Limb (tissue), 2 donors: Measurements from ENCODE around the gene MPPED1.

Experiments
- DNase-seq, 2 donors: peaks; one replicate each; pipeline ENCODE4 v3.0.0-alpha.2; 2016; ENCODE audit errors: extremely low spot score in 2 of 2

Gene MPPED1

GRCh38 chr22:43474161-43475101, 62.6 kb downstream of the MPPED1 start:
- no peak for DNase-seq

DNA sequence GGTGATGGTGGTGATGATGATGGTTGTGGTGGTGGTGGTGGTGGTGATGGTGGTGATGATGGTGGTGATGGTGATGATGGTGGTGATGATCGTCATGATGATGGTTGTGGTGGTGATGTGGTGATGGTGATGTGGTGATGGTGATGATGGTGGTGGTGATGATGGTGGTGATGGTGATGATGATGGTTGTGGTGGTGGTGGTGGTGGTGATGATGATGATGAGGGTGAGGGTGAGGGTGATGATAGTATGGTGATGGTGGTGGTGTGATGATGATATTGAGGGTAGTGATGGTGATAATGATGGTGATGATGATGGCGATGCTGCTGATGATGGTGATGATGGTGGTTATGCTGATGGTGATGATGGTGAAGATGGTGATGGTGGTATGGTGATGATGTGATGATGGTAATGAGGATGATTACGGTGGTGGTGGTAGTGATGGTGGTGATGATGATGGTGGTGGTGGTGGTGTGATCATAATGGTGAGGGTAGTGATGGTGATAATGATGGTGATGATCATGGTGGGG, 63.8 kb downstream of the MPPED1 start:
- no peak for DNase-seq

DNA sequence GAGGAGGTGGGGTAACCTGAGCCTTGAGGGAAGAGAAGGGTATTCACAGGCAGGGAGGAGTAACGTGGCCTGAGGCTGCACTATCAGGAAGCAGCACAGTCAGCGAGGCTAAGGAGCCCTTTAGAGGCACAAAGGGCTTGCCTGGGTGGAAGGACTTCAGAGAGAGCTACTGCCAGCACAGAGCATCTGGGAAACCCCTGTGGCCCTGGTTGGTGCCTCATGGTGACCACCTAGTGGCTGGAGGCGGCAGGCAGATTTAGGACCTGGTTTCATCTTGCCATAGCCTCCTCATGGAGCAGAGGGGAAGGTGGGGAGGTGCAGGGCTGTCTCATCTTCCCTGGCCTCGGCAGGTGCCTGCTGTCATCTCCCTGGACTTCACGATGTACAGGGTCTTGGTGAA, 64.5 kb downstream of the MPPED1 start:
- no peak for DNase-seq

DNA sequence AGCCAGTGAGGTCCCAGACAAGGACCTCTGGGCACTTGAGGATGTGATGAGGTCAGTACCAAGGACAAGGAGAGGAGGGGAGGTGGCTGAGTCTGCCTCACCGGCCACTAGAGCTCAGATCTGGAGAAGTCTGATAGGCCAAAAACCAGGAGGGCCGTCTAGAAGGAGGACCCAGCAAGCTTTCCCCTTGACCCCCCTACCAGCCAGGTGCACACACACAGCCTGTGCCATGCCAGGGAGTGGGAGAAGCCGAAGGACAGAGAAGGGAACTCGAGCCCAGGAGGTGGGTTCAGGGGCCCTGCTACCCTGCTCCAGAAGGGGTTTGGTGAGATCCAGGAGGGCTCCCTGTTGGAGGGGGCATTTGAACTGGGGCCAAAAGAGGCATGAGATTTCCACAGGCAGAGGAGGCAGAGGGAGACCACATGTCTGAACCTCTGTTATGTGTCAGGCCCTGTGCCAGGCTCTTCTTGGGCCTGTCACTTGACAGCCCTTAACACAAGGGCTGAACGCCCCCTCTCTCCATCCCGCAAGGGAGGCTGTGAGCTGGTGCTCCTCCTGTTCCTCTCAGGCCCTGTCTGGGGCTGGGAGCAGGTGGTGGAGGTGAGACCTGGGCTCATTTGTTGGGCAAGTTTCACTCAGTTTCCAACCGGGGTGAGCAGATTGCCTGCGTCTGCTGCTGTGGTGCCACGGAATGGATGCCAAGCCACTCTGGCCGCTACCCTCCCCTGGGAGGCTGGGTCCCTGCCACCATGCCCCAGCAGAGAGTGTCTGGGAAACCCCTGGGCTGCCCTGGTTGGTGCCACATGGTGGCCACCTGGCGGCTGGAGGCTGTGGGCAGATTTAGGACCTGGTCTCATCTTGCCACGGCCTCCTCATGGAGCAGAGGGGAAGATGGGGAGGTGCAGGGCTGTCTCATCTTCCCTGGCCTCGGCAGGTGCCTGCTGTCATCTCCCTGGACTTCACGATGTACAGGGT, 65.2 kb downstream of the MPPED1 start:
- no peak for DNase-seq

DNA sequence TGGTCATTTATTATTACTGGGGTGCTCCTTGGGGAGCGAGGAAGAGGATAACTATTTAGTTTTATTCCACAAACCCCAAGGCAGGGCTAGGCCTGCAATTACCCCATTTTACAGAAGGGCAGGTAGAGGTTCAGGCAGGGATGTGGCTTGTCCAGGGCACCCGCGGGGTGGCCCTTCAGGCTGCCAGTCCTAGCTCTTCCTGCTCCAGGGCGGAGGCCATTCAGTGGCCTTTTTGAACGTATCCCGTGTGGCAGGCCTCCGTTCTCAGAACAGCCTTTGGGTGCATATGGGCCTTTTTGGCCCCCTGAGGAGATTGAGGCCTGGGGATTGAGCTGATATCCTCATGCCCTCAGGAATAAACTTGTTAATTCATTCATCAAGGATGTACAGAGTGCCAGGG, 66.2 kb downstream of the MPPED1 start:
- no peak for DNase-seq

DNA sequence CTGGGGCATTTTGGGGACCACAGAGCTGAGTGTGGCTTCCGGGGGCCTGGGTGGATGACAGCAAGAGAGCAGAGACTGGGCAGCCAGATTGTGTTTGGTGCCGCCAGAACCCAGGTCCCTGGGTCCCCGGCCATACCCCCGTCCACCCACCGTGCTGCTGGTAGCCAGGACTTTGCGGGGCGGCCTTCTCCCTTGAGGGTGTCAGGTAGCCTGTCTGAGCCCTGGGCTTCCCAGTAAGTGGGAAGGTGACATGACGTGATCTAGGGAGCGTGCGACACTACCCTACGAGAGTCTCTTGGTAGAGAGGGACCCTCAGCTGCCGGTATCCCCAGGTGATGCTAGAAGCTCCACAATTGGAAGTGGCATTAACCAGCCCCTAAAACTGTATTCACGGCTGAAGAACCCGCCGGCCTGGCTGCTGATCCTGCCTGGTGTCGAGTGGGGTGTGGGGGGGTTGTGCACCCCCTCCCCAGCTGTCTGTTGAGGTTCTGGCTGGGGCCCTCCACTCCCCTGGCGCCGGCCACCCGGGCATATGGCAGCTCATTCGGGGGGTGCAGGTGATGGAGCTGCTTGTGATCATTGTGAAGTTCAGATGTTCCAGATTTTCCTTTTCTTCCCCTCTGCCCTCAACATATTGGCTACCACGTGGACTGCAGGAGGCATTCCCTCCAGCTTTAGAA, 66.9 kb downstream of the MPPED1 start:
- no peak for DNase-seq

- DNase-seq = no peak
Observed at GRCh38 chr22:43479301-43479950, 67.6 kb downstream of the MPPED1 start.

DNA sequence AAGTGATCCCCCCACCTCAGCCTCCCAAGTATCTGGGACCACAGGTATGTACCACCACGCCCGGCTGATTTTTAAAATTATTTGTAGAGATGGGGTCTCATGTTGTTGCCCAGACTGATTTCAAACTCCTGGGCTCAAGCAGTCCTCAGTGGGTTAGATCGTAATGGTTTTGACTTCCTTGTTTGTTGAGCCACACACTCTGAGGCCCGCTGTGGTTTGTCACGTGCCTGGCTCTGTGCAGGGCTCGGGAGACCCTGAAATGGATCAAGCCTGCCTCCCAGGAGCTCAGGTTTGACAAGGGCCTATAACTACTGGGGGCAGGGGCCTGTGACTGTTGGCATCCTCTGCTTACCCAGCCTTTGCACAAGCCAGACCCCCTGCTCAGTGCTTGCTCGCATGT, 68.1 kb downstream of the MPPED1 start:
- no peak for DNase-seq

DNA sequence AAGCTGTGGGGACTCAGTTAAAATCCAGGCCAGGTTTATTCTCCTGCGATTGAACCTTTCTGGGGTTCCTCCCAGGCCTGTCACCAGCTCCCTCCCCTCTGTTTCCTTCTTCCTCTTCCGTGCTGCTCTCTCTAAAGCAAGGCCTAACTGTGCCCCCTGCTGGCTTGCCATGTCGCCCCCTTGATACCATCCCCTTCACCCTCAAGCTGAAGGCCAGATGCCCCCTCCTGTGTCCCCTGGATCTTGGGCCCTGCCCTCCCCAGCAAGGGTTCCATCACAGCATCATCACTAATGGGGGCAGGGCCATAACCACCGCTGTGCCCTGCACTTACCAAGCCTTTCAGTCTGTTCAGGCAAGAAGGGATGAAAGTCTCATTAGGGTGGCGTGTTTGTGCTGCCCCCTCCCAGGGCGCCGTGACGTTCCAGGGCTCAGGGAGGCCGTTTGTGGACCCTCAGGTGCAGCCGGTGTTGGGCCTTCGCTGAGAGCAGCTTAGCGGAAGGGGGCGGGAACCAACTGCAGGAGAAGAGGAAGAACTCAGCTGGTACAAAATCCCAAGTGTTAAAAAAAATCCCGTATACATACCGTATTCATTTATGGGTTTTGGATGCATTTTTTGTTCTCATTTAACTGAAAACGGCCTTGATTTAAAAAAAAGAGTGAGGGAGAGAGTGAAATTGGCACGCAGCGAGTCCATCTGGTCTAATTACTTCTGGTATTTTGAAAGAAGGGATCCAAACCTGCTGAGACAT, 69.9 kb downstream of the MPPED1 start:
- DNase-seq = peak in 1 of 2 donors; percentile 34

DNA sequence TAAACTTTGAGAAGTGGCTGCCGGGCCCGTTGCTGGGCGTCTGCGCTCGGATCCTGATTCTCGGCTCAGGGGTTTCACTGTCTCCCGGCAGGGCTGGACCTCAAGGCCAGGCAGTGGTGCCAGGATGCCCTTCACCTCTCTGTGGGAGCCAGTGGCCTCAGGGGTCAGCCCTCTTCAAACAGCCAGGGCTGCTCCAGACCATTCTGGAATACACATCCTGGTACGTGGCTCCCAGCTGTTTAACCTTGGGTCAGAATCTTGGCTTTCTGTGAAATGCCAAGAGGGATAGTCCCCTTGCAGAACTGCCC, 70.5 kb downstream of the MPPED1 start:
- no peak for DNase-seq

- no peak for DNase-seq
Observed at GRCh38 chr22:43483266-43483665, 71.5 kb downstream of the MPPED1 start.

DNA sequence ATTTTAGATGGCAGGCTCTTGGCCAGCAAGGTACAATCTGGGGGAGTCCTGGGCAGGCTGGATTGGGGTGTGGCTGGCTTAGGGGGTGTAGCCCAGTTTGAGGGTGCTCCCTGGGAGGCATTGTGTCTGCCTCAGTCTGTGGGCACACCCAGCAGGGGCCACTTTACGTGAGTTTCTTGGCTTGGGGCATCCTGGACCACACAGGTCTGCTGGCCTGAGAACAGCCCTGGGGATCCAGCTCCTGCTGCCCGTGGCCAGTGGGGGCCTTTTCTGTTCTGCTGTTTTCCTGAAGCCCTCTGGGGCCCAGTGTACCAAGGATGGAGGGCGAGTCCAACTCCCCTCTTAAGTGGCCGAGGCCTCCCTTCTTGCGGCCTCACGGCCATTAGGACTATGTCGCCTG, 71.9 kb downstream of the MPPED1 start:
- no peak for DNase-seq

DNA sequence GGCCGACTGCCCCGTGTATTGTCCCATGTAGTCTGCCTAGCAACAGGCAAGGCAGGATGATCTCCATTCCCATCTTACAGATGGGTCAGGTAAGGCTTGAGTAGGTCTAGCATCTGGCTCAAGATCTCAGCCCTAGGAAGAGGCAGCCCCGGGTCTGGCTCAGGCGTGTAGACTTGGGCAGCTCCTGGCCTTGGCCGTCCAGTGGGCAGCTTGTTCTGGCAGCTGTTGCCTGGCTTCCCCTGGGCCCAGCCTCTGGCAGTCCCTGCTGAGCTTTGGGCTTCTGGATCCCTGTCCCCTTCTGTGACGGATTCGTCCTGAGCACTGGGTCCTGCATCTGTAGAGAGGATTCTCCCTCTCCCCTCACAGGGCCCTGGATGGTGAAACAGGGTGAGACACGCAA, 72.4 kb downstream of the MPPED1 start:
- no peak for DNase-seq

DNA sequence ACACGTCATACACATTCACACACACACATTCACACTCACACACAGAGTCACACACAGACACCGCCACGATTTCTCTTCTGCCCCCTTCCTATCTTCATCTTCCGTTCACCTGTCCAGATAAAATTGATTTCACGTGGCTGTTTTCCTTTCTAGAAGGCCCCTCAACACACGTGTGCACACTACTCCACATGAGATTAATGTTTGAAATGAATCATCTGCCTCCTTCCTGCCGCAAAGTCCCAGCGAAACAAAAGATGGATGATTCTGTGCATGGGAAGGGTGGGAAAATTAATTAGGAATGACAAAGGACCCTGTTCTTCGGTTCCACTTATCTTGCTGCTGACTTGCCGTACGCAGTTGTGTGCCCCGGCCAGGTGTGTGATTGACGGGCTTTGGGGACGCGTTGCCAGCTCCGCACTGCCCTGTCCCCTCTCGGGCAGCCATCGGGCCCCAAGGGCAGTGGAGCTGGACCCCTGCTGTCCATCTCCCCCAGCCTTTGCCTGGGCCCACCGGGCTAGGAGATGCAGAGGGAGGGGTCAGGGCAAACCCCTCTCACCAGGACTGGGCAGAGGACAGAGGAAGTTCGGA, 73.8 kb downstream of the MPPED1 start:
- no peak for DNase-seq

DNA sequence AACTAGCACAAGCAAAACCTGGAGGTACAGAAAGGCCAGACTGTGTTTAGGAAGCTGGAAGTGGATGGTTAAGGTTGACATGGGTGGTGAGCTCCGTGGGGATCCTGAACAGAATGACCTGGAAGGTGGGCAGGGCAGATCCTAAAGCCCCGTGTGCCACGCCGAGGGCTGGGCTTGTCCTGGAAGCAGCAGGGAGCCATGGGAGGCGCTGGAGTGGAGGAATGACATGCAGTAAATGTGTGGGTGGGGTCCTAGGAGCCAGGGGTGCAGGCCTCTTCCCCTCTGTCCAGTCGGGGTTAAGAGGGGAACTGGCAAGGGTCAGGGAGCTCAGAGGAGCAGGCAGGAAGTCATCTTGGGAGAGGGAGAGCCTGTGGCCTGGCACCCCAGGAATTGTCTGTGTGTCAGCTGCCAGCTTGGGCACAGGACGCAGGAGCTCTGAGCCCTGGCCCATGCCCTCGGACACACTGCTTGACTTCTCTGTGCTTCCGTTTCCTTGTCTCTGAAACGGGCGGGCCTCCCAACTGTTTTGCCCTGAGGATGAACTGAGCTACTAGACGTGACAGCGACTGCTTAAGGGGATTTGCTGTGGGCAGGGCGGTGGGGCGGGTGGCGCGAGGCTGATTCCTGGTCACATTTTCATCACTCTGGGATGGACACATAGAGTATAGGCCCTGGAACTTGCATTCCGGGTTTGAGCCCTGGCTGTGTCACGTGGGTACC, 75.7 kb downstream of the MPPED1 start:
- DNase-seq = no peak

GRCh38 chr22:43488031-43488866, 76.4 kb downstream of the MPPED1 start:
- peak in 1 of 2 donors; percentile 20 for DNase-seq

- no peak for DNase-seq
Observed at GRCh38 chr22:43488937-43489336, 77.1 kb downstream of the MPPED1 start.

DNA sequence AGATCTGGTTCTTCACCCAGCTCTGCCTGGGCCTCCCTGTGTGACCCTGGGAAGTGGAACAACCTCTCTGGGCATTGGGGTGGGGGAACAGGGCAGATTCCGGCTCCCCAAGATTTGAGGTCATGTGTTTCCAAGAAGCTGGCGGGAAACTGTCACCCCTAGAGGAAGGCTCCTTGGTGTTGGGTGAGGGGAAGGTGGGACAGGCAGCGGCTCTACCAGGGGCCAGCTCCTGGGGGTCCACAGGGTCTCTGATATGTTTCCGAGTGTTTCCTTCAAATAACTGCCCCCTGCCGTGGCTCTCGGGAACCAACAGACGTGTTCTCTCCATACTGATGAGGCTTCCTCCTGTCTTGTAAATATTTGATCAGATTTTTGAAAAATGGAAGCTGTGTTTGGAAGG, 78.5 kb downstream of the MPPED1 start:
- DNase-seq = no peak
